ENCODE data around the gene TMEM52. TPM values are rescaled to one million over a fixed set of nuclear protein-coding genes. Genes with fewer than 3 reads are reported as not detected.

Gene TMEM52
- polyA plus RNA-seq, 3 donors = 1.5 to 2.2 (median 1.8) TPM

- no peak for DNase-seq
Measured at GRCh38 chr1:1874901-1875300, 44.2 kb downstream of the TMEM52 start.

GRCh38 chr1:1873186-1873585 is 45.9 kb downstream of the TMEM52 start:
- DNase-seq = no peak

- no peak for DNase-seq
Measured at GRCh38 chr1:1872329-1872994, 46.6 kb downstream of the TMEM52 start.

GRCh38 chr1:1869469-1869868 is 49.6 kb downstream of the TMEM52 start:
- DNase-seq = no peak

Other genes starting within 250 kb of the TMEM52 start
- gene SLC35E2B, start 226.5 kb downstream of the TMEM52 start, polyA plus RNA-seq (ENCODE audit: insufficient read length in 3 of 3) = 10 to 100 TPM; 64.0 to 97.8 (median 91.0) TPM
- gene CDK11A, start 194.9 kb downstream of the TMEM52 start, polyA plus RNA-seq (ENCODE audit: insufficient read length in 3 of 3) = 10 to 100 TPM; 33.5 to 41.9 (median 35.7) TPM
- 10 to 100 TPM; 49.2 to 52.8 (median 49.6) TPM for gene NADK, start 140.8 kb downstream of the TMEM52 start, polyA plus RNA-seq (ENCODE audit: insufficient read length in 3 of 3)
- 100 to 1,000 TPM; 250 to 287 (median 267) TPM for gene GNB1, start 28.2 kb downstream of the TMEM52 start, polyA plus RNA-seq (ENCODE audit: insufficient read length in 3 of 3)
- gene CALML6, start 4.0 kb downstream of the TMEM52 start, polyA plus RNA-seq (ENCODE audit: insufficient read length in 3 of 3) = 1 to 10 TPM in 1 of 3 donors, under 1 TPM in 2; 0.56 to 1.1 (median 0.71) TPM
- gene CFAP74, start 84.5 kb upstream of the TMEM52 start, polyA plus RNA-seq (ENCODE audit: insufficient read length in 3 of 3) = 1 to 10 TPM in 1 of 3 donors, under 1 TPM in 2; 0.24 to 1.3 (median 0.53) TPM
- gene GABRD, start 100.1 kb upstream of the TMEM52 start, polyA plus RNA-seq (ENCODE audit: insufficient read length in 3 of 3) = 1 to 10 TPM; 1.1 to 2.1 (median 1.4) TPM
- gene PRKCZ, start 131.1 kb upstream of the TMEM52 start, polyA plus RNA-seq (ENCODE audit: insufficient read length in 3 of 3) = 10 to 100 TPM; 33.2 to 37.7 (median 34.5) TPM

Measured in renal pelvis (tissue), 4 donors.